RPMI8226 (cell line): ENCODE results near the gene DHDDS.

Experiments
- DNase-seq: peaks from one replicate; pipeline ENCODE4 v3.0.0-alpha.2; 2015

DHDDS gene

GRCh38 chr1:26418865-26419349 is 13.2 kb upstream of the DHDDS start:
- DNase-seq, result no peak

GRCh38 chr1:26419494-26419893 is 12.6 kb upstream of the DHDDS start:
- no peak for DNase-seq

GRCh38 chr1:26429721-26430120 is 2.4 kb upstream of the DHDDS start:
- no peak for DNase-seq

- no peak for DNase-seq
Measured at GRCh38 chr1:26432793-26433192, 672 bp downstream of the DHDDS start.

GRCh38 chr1:26434161-26434752 is 2.1 kb downstream of the DHDDS start:
- DNase-seq, result no peak

GRCh38 chr1:26438041-26438440 is 5.9 kb downstream of the DHDDS start:
- no peak for DNase-seq

- DNase-seq, result no peak
Measured at GRCh38 chr1:26440259-26440658, 8.1 kb downstream of the DHDDS start.

- no peak for DNase-seq
Measured at GRCh38 chr1:26449868-26450267, 17.7 kb downstream of the DHDDS start.

- DNase-seq, result no peak
Measured at GRCh38 chr1:26450908-26451307, 18.8 kb downstream of the DHDDS start.

GRCh38 chr1:26452459-26453183 is 20.5 kb downstream of the DHDDS start:
- DNase-seq, result no peak

GRCh38 chr1:26459148-26459547 is 27.0 kb downstream of the DHDDS start:
- DNase-seq, result no peak

- DNase-seq, result no peak
Measured at GRCh38 chr1:26459573-26460031, 27.5 kb downstream of the DHDDS start.

GRCh38 chr1:26468911-26469310 is 36.8 kb downstream of the DHDDS start:
- no peak for DNase-seq

- no peak for DNase-seq
Measured at GRCh38 chr1:26469558-26469957, 37.4 kb downstream of the DHDDS start.

GRCh38 chr1:26470878-26471497 is 38.9 kb downstream of the DHDDS start:
- DNase-seq, result peak; percentile 27

- peak; percentile 61 for DNase-seq
Measured at GRCh38 chr1:26471498-26472319, 39.6 kb downstream of the DHDDS start.

GRCh38 chr1:26472320-26472900 is 40.3 kb downstream of the DHDDS start, which contains the start of gene HMGN2:
HMGN2 (plus strand) TSS chr1:26472440; CDS start chr1:26472613, 173 bp downstream.
- peak; percentile 97 for DNase-seq

- peak; percentile 99 for DNase-seq
Measured at GRCh38 chr1:26472901-26473845, 41.1 kb downstream of the DHDDS start.

- no peak for DNase-seq
Measured at GRCh38 chr1:26474818-26475217, 42.7 kb downstream of the DHDDS start.

GRCh38 chr1:26475989-26476388 is 43.9 kb downstream of the DHDDS start:
- no peak for DNase-seq

GRCh38 chr1:26476958-26477357 is 44.8 kb downstream of the DHDDS start:
- no peak for DNase-seq
